ENCODE data around the gene GK.

DNA sequence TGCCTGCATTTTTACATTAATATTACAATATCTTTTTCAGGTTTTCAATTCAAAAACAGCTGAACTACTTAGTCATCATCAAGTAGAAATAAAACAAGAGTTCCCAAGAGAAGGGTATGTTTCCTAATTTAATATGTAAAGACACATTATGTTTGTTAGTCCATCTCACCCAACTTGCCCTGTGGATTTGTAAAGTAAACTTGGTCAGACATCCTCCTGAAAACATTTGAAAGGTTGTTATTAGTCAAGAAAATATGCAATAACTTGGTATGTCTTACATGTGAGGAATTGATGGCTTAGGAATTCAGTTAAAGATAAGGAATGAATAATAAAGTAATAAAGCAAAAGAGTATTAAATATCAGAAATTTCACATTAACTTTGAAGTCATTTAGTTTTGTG lies 12.2 kb downstream of the GK start:
- TF ChIP-seq POLR2A (IDR thresholded peaks at IDR 0.05; ENCODE audit: low read depth, low read length) (no peak), POLR2AphosphoS5 (IDR thresholded peaks at IDR 0.05; ENCODE audit: low read depth, low read length) (no peak), TAF1 (IDR thresholded peaks at IDR 0.05; ENCODE audit: low read depth, low read length) (no peak), SPI1 (IDR thresholded peaks at IDR 0.05; ENCODE audit: low read depth, low read length) (no peak), POU2F2 (IDR thresholded peaks at IDR 0.05; ENCODE audit: low read depth, low read length) (no peak)

Measured in GM12891 (cell line).